PC-3 (cell line): Measurements from ENCODE around the gene B3GALT2. TPM values are rescaled to one million over a fixed set of nuclear protein-coding genes. Genes with fewer than 3 reads are reported as not detected.

Source experiments
- ATAC-seq: fragments of 200-7000 bp; cut with Tn5 transposase; 2 replicates; pipeline ENCODE4 v1.9.1; 2020; ENCODE audit warnings: mild to moderate bottlenecking, moderate library complexity
- BruUV-seq: library from RNA; stranded (reverse); fragments of 400-500 nt; replicated peaks from 2 replicates; lab custom pipeline; 2021; lab: Mats Ljungman, UMichigan
- CTCF ChIA-PET: fragments of 300-600 bp; sonication (Branson Sonifier 250); formaldehyde crosslinking; loops from one replicate; lab custom pipeline; 2022; ENCODE audit warnings: antibody characterized with exemption; lab: Charles Lee
- POLR2A ChIA-PET: fragments of 300-600 bp; sonication (Branson Sonifier 250); formaldehyde crosslinking; loops from one replicate; lab custom pipeline; 2022; ENCODE audit warnings: antibody characterized with exemption; ENCODE audit not compliant: unreplicated experiment; lab: Charles Lee
- DNase-seq: peaks from one replicate; pipeline ENCODE4 v3.0.0-alpha.2; 2015
- H2AFZ ChIP-seq: fragments of 300-600 bp; sonication (generic); 2 replicates; pipeline ENCODE4 v1.6.0; 2016; ENCODE audit warnings: antibody characterized with exemption, low read length
- H3F3A ChIP-seq: fragments of 300-600 bp; sonication (generic); one replicate; pipeline ENCODE4 v1.6.0; 2017; ENCODE audit warnings: antibody characterized with exemption, low read length, control low read depth, mild to moderate bottlenecking; ENCODE audit not compliant: unreplicated experiment
- H3K27ac ChIP-seq: fragments of 300-600 bp; sonication (generic); 2 replicates; pipeline ENCODE4 v1.5.1; 2016; ENCODE audit warnings: mild to moderate bottlenecking, low read length
- H3K27me3 ChIP-seq: fragments of 300-600 bp; sonication (generic); 2 replicates; pipeline ENCODE4 v1.6.1; 2016; ENCODE audit warnings: low read length, mixed read lengths
- H3K36me3 ChIP-seq: fragments of 300-600 bp; sonication (generic); 2 replicates; pipeline ENCODE4 v1.6.1; 2016; ENCODE audit warnings: low read depth, mixed run types, low read length, mixed read lengths
- H3K4me1 ChIP-seq: fragments of 300-600 bp; sonication (generic); 2 replicates; pipeline ENCODE4 v1.5.1; 2016; ENCODE audit warnings: low read length; ENCODE audit not compliant: insufficient read depth
- H3K4me2 ChIP-seq: fragments of 300-600 bp; sonication (generic); 2 replicates; pipeline ENCODE4 v1.6.0; 2016; ENCODE audit warnings: low read length
- H3K4me3 ChIP-seq: fragments of 300-600 bp; sonication (generic); 2 replicates; pipeline ENCODE4 v1.5.1; 2016; ENCODE audit warnings: mild to moderate bottlenecking, low read length, mixed read lengths
- H3K79me2 ChIP-seq: fragments of 300-600 bp; sonication (generic); 2 replicates; pipeline ENCODE4 v1.6.1; 2017; ENCODE audit warnings: low read length, mixed read lengths
- H3K9ac ChIP-seq: fragments of 300-600 bp; sonication (generic); 2 replicates; pipeline ENCODE4 v1.6.0; 2016; ENCODE audit warnings: mild to moderate bottlenecking, low read length
- H3K9me2 ChIP-seq: fragments of 300-600 bp; sonication (generic); replicated peaks from 2 replicates; pipeline ENCODE4 v1.6.1; 2016; ENCODE audit warnings: mixed run types, low read length, mixed read lengths
- H3K9me3 ChIP-seq: fragments of 300-600 bp; sonication (generic); 2 replicates; pipeline ENCODE4 v1.6.1; 2016; ENCODE audit warnings: low read length, mixed read lengths
- H4K20me1 ChIP-seq: fragments of 300-600 bp; sonication (generic); 2 replicates; pipeline ENCODE4 v1.6.1; 2016; ENCODE audit warnings: low read length, mixed read lengths
- EZH2 ChIP-seq: fragments of 300-600 bp; sonication (generic); IDR thresholded peaks from one replicate; pipeline ENCODE4 v1.6.1; 2017; ENCODE audit warnings: antibody characterized with exemption, mild to moderate bottlenecking, low read length; ENCODE audit not compliant: unreplicated experiment
- EZH2phosphoT487 ChIP-seq: fragments of 300-600 bp; sonication (generic); IDR thresholded peaks from 2 replicates; pipeline ENCODE4 v1.6.1; 2018; ENCODE audit warnings: mild to moderate bottlenecking, antibody characterized with exemption, low read length, borderline replicate concordance
- intact Hi-C: fragments of 100-400 bp; cut with micrococcal nuclease; formaldehyde crosslinking; loops from 2 replicates; pipeline ENCODE4 v1.9.0; 2023
- total RNA-seq: library from RNA; depleted of rRNA; stranded (reverse); fragments of >200 nt; gene quantifications from 2 replicates; pipeline ENCODE4 v1.2.3, GENCODE V29; 2014
- TF ChIP-seq, protein P1 (sequence below): fragments of 300-600 bp; sonication (generic); conservative IDR thresholded peaks from 2 replicates; pipeline ENCODE4 v1.5.1; 2017; ENCODE audit warnings: antibody characterized with exemption, low read depth, mild to moderate bottlenecking, low read length

The B3GALT2 gene
- total RNA-seq, 1 experiment from 2014 or later = not detected

DNA sequence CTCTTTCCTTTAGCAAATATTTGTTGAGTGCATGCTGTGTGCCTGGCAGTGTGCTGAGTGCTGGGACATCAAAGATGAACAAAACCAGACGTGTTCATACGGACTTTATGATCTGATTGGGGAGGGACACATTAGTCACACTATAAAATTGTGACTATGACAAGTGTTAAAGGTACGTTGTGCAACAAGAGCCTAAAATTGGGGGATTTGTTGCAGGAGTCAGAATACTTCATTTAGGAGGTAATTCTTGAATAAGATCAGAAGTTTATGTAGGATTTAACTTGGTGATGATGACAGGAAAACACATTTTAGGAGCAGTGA is 29.6 kb downstream of the B3GALT2 start:
- no peak overlapping the region for H3K27ac ChIP-seq
- CTCF ChIA-PET = no interaction called here
- POLR2A ChIA-PET = no interaction called here

DNA sequence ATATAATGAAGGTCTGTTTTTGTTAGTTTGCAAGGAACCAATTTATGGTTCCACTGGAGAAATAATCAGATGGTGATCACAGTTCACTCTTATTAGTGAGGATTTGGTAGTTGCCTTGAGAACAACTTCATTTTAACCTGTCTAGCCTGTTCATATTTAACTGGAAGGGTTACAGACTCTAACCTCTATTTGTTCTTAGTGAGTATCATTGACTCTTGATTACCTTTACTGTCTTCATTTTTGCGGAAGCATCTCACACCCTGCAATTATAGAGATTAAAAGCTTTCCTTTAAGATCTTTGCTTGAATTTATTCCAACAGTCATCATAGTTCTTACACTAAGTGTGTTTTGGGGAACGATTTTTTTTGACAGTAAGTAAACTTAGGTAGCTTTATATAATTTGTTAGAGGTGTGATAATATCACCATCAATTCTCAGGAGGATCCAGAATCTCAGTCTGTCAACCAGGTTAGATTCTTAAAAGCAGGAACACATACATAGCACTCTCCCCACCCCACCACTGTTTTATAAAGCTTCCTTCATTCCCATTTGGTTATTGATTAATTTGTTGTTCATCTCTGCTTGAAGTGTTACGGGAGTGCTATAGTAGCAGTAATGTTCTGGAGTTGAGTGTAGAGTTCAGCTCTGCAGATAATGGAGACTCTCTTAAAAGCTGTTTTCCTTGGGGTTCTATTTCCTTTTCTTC is 30.1 kb downstream of the B3GALT2 start:
- POLR2A ChIA-PET = no interaction called here
- Histone ChIP-seq H3K4me2 (no peak overlapping the region), H3F3A (no peaks in the 10 kb centered on the region), H3K4me1 (0 out of 2 replicates have a peak, but pooled peaks cover 4% of the 10 kb centered on the region), H4K20me1 (no peaks in the 10 kb centered on the region), H3K36me3 (peaks cover 12% of the 10 kb centered on the region; the same call in 1 of the 2 replicates), H3K27me3 (no peaks in the 10 kb centered on the region), H3K27ac (no peak overlapping the region), H2AFZ (no peak overlapping the region), H3K9ac (no peak overlapping the region), H3K79me2 (0 out of 2 replicates have a peak, but pooled peaks cover 4% of the 10 kb centered on the region), H3K9me3 (no peaks in the 10 kb centered on the region), H3K9me2 (no peaks in the 10 kb centered on the region), H3K4me3 (no peak overlapping the region)
- ATAC-seq (no peak), DNase-seq (no peak)
- CTCF ChIA-PET = no interaction called here
- intact Hi-C loops = no loop called here
- TF ChIP-seq EZH2 (no peak), EZH2phosphoT487 (no peak)
- TF ChIP-seq, protein P1, sequence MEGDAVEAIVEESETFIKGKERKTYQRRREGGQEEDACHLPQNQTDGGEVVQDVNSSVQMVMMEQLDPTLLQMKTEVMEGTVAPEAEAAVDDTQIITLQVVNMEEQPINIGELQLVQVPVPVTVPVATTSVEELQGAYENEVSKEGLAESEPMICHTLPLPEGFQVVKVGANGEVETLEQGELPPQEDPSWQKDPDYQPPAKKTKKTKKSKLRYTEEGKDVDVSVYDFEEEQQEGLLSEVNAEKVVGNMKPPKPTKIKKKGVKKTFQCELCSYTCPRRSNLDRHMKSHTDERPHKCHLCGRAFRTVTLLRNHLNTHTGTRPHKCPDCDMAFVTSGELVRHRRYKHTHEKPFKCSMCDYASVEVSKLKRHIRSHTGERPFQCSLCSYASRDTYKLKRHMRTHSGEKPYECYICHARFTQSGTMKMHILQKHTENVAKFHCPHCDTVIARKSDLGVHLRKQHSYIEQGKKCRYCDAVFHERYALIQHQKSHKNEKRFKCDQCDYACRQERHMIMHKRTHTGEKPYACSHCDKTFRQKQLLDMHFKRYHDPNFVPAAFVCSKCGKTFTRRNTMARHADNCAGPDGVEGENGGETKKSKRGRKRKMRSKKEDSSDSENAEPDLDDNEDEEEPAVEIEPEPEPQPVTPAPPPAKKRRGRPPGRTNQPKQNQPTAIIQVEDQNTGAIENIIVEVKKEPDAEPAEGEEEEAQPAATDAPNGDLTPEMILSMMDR = no peak
- BruUV-seq = no TSS peak

More for the DNA sequence above, 29.6 kb downstream of the B3GALT2 start:
- Histone ChIP-seq H4K20me1 (no peaks in the 10 kb centered on the region), H3K79me2 (0 out of 2 replicates have a peak, but pooled peaks cover 4% of the 10 kb centered on the region), H3K4me2 (no peak overlapping the region), H3K36me3 (peaks cover 12% of the 10 kb centered on the region; the same call in 1 of the 2 replicates), H3K4me1 (0 out of 2 replicates have a peak, but pooled peaks cover 4% of the 10 kb centered on the region), H3F3A (no peaks in the 10 kb centered on the region), H3K9ac (no peak overlapping the region), H3K9me2 (no peaks in the 10 kb centered on the region), H3K4me3 (no peak overlapping the region), H3K9me3 (no peaks in the 10 kb centered on the region), H3K27me3 (no peaks in the 10 kb centered on the region), H2AFZ (no peak overlapping the region)
- DNase-seq (peak; percentile 11), ATAC-seq (no peak)
- BruUV-seq = no TSS peak
- TF ChIP-seq EZH2phosphoT487 (no peak), EZH2 (no peak)
- TF ChIP-seq, protein P1 = no peak
- intact Hi-C loops = no loop called here

DNA sequence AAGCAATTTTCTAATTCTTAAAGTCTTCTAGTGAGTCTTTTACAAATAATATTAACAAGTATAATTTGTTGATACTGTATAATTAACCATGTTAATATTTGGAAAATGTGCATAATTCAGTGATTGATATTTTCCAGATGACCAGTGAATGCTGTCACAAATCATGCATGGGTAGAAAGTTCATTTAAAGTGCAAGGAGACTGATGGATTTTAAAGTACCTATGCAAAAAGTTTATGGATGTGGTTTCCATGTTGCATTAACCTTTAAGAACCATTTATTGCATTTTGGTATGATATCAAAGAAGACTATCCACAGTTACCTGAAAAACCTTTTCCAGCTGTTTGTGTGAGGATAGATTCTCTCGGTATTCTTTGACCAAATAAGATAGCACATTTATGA is 41.4 kb downstream of the B3GALT2 start:
- ATAC-seq (no peak), DNase-seq (no peak)
- TF ChIP-seq, protein P1 = no peak
- no peak for TF ChIP-seq EZH2phosphoT487
- TF ChIP-seq EZH2 = no peak
- no peak overlapping the region for H3K9ac ChIP-seq
- H3K79me2 ChIP-seq = peaks cover 4% of the 10 kb centered on the region; the same call in 1 of the 2 replicates
- H2AFZ ChIP-seq = no peak overlapping the region
- H3K4me3 ChIP-seq = no peak overlapping the region
- intact Hi-C loops = loop anchor here (5.0 kb wide), 1 partner anchor 192 kb away; no protein-coding TSS in a partner anchor
- H3K9me2 ChIP-seq = no peaks in the 10 kb centered on the region
- no peak overlapping the region for H3K4me2 ChIP-seq
- no peak overlapping the region for H3K27ac ChIP-seq
- H4K20me1 ChIP-seq = peaks cover 4% of the 10 kb centered on the region; the same call in 1 of the 2 replicates
- H3F3A ChIP-seq = no peaks in the 10 kb centered on the region
- no TSS peak for BruUV-seq
- peaks cover 17% of the 10 kb centered on the region for H3K36me3 ChIP-seq
- H3K27me3 ChIP-seq = no peaks in the 10 kb centered on the region
- no peaks in the 10 kb centered on the region for H3K4me1 ChIP-seq
- ChIA-PET CTCF (no interaction called here), POLR2A (no interaction called here)
- H3K9me3 ChIP-seq = no peaks in the 10 kb centered on the region
